Chondrocyte (in vitro differentiated cells): Measurements from ENCODE around the gene PAGE5. TPM values are rescaled to one million over a fixed set of nuclear protein-coding genes. Genes with fewer than 3 reads are reported as not detected.

Experiments used
- DNase-seq: peaks from one replicate; pipeline ENCODE4 v3.0.0; 2021; ENCODE audit warnings: mixed read lengths, low spot score
- H3K27ac Mint-ChIP-seq: one replicate; pipeline ENCODE4 v1.8.0; 2021; ENCODE audit warnings: mild to moderate bottlenecking, moderate library complexity, mixed read lengths; ENCODE audit not compliant: unreplicated experiment
- H3K27me3 Mint-ChIP-seq: 2 replicates; pipeline ENCODE4 v1.8.0; 2021; ENCODE audit warnings: low read depth, mixed read lengths
- H3K36me3 Mint-ChIP-seq: 2 replicates; pipeline ENCODE4 v1.8.0; 2021; ENCODE audit warnings: low read depth, mixed read lengths
- H3K4me1 Mint-ChIP-seq: 2 replicates; pipeline ENCODE4 v1.8.0; 2021; ENCODE audit warnings: low read depth, mild to moderate bottlenecking, mixed read lengths
- H3K4me3 Mint-ChIP-seq: one replicate; pipeline ENCODE4 v1.8.0; 2021; ENCODE audit warnings: mild to moderate bottlenecking, moderate library complexity, mixed read lengths; ENCODE audit not compliant: unreplicated experiment
- H3K9me3 Mint-ChIP-seq: 2 replicates; pipeline ENCODE4 v1.8.0; 2021; ENCODE audit warnings: low read depth, mixed read lengths
- CTCF ChIP-seq: fragments of 200-600 bp; sonication (generic); IDR thresholded peaks from 2 replicates; pipeline ENCODE4 v1.5.0; 2021; ENCODE audit warnings: antibody characterized with exemption, mild to moderate bottlenecking, moderate library complexity
- long read RNA-seq: library from polyadenylated mRNA; stranded (forward); transcript quantifications from one replicate; pipeline ENCODE4 v2.0.0, GENCODE V29; 2021
- total RNA-seq: library from RNA; stranded (reverse); gene quantifications from 3 replicates; pipeline ENCODE4 v1.2.1, GENCODE V29; 2021

PAGE5 gene
- total RNA-seq = not detected in 3 replicates
- long read RNA-seq = 0 reads

GRCh38 chrX:55220119-55220794 is at the start of gene PAGE5:
Gene PAGE5 (plus strand): TSS chrX:55220346. CDS start chrX:55221383, 1,037 bp downstream.
- Mint-ChIP-seq H3K9me3 (peaks cover 23% of the 10 kb centered on the region), H3K4me1 (no peaks in the 10 kb centered on the region), H3K27me3 (no peaks in the 10 kb centered on the region), H3K4me3 (no peak within 1 kb of the TSS), H3K27ac (no peak within 1 kb of the TSS), H3K36me3 (no peaks in the 10 kb centered on the region)
- no peak for TF ChIP-seq CTCF
- DNase-seq = no peak

GRCh38 chrX:55187281-55187680 is 32.9 kb upstream of the PAGE5 start:
- Mint-ChIP-seq H3K4me3 (no peak overlapping the region), H3K27ac (no peak overlapping the region), H3K9me3 (peaks cover 9% of the 10 kb centered on the region), H3K36me3 (no peaks in the 10 kb centered on the region), H3K27me3 (peaks cover 2% of the 10 kb centered on the region), H3K4me1 (no peaks in the 10 kb centered on the region)
- DNase-seq = no peak
- TF ChIP-seq CTCF = no peak

GRCh38 chrX:55196688-55197087 is 23.5 kb upstream of the PAGE5 start:
- Mint-ChIP-seq H3K9me3 (peaks cover 21% of the 10 kb centered on the region), H3K27ac (no peak overlapping the region)
- no peak for TF ChIP-seq CTCF

GRCh38 chrX:55201930-55202579 is 18.1 kb upstream of the PAGE5 start:
- no peak overlapping the region for H3K4me3 Mint-ChIP-seq
- H3K36me3 Mint-ChIP-seq = no peaks in the 10 kb centered on the region
- TF ChIP-seq CTCF = no peak
- H3K9me3 Mint-ChIP-seq = peaks cover 21% of the 10 kb centered on the region
- H3K27me3 Mint-ChIP-seq = peaks cover 2% of the 10 kb centered on the region
- DNase-seq = no peak
- H3K4me1 Mint-ChIP-seq = no peaks in the 10 kb centered on the region
- H3K27ac Mint-ChIP-seq = no peak overlapping the region

More at GRCh38 chrX:55196688-55197087, 23.5 kb upstream of the PAGE5 start:
- DNase-seq = no peak
- Mint-ChIP-seq H3K27me3 (no peaks in the 10 kb centered on the region), H3K4me3 (no peak overlapping the region), H3K4me1 (no peaks in the 10 kb centered on the region), H3K36me3 (no peaks in the 10 kb centered on the region)

GRCh38 chrX:55206162-55206941 is 13.8 kb upstream of the PAGE5 start:
- H3K4me1 Mint-ChIP-seq = no peaks in the 10 kb centered on the region
- H3K27me3 Mint-ChIP-seq = peaks cover 2% of the 10 kb centered on the region
- peaks cover 17% of the 10 kb centered on the region for H3K9me3 Mint-ChIP-seq
- no peak overlapping the region for H3K27ac Mint-ChIP-seq
- no peak overlapping the region for H3K4me3 Mint-ChIP-seq
- H3K36me3 Mint-ChIP-seq = no peaks in the 10 kb centered on the region
- no peak for DNase-seq
- TF ChIP-seq CTCF = no peak
